Activated naive CD4-positive, alpha-beta T cell treated with anti-CD3 and anti-CD28 coated beads, Interleukin-2, amount 50 U/mL, for 16 hours (primary cell): ENCODE data around the gene DICER1.

Source experiments
- DNase-seq: peaks from one replicate; pipeline ENCODE4 v3.0.0-alpha.2; 2020

Gene DICER1

GRCh38 chr14:95072310-95072905, 84.9 kb downstream of the DICER1 start:
- no peak for DNase-seq

DNA sequence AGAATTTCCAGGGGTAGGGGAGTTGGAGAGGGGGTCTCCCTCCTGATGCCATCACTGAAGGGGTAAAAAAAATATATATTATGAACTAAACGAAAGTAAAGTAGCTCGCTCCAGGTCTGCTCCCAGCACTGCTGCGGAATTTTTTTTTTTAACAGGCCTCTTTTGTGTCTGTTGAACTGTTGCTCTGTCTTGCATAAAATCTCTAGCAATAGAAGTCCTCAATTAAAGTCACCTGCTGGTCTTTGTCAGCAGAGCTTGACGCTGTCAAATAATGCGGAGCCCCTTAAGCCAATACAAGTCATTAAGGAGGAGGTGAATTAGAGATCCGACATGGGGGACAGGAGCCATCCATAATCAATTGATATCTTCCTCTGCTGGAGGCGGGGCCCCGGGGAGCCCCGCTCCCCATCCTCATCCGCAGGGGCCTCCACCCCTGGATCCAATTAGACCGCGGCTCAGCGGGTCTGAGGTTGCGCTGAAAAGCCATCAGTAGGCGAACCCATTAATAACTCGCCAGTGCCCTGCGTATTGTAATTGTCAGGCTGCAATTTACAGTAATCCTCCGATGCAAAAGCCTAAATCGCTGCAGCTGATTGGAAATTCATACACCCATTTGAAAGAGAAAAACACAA, 85.6 kb downstream of the DICER1 start:
- no peak for DNase-seq

DNA sequence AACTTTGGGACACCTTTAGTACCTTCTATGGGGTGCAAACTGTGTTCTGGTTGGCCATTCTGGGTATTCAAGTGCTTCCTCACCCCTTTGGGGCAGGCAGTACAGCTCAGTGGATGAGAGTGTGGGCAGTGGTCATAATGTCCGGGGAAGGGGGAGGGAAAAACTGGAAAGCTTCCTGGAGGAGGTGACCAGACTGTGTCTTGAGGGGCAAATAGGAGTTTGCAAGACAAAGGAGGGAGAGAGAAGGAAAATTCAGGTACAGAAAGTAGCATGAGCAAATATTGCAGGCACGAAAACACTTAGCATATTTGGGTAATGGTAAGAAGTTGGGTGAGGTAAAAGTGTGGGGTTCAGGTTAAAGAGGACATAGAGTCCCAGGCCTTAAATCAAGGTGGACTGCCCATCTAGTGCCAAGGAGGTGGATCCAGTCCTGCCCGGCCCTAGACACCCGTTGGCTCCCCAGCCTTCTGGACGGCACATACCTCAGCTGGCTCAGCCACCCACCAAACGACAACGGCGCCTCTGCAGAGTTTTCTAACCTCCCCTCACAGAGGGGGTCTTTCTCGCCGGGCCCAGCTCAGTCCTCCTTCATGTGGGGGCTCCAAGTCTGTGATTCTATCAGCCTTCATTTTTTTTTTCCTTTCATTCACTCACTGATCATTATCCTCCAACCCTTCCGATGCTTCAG, 86.4 kb downstream of the DICER1 start:
- no peak for DNase-seq

GRCh38 chr14:95069547-95069946, 87.8 kb downstream of the DICER1 start:
- no peak for DNase-seq

- no peak for DNase-seq
Measured at GRCh38 chr14:95069018-95069417, 88.3 kb downstream of the DICER1 start.

- DNase-seq: no peak
Measured at GRCh38 chr14:95068521-95068920, 88.8 kb downstream of the DICER1 start.

DNA sequence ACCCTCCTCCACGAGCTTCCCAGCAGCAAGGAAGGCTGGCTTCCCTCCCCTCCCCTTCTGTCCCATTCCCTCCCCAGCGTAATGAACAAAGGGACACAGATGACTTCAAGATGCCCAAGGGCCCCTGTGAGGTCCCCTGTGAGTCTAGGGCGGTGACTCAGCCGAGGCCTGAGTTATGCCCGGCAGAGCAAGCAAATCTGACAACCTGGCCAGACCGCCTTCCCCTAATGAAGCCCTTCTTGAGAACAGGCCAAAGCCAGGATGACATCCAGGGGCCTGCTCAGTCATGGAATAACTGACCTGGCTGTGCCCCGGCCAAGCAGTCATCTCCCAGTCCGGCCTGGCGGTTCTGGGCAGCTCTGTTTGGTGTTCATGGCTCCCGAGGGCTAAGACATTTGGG, 89.2 kb downstream of the DICER1 start:
- no peak for DNase-seq

DNA sequence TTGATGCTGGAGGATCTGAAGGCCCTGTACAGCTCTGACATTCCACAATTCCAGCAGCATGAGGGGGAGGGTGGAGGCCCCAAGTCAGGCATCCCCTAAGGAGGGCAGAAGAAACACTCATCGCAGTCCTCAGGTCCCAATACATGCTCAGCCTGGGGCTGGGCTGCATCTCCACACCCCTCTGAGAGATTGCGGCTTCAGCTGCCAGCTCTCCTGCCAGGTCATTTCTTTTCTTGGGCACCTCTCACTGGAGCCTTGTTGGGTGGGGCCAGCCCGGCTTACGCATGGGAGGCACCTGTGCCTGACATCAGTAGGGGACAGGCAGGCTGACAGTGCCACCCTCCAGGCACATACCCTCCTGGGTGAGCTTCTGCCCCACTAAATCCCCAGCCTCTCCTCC, 89.8 kb downstream of the DICER1 start:
- no peak for DNase-seq

DNA sequence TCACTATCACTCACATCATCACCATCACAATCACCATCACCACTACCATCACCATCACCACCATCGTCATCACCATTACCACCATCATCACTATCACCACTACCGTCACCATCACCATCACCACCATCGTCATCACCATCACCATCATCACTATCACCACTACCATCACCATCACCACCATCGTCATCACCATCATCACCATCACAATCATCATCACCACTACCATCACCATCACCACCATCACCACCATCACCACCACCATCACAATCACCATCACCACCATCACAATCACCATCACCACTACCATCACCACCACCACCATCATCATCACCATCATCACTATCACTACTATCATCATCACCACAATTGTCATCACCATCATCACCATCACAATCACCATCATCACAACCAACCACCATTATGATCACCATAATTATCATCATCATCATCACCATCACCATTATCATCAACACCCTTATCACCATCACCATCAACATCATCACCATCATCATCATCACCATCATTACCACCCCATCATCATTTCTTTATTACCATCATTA, 90.8 kb downstream of the DICER1 start:
- DNase-seq: no peak

DNA sequence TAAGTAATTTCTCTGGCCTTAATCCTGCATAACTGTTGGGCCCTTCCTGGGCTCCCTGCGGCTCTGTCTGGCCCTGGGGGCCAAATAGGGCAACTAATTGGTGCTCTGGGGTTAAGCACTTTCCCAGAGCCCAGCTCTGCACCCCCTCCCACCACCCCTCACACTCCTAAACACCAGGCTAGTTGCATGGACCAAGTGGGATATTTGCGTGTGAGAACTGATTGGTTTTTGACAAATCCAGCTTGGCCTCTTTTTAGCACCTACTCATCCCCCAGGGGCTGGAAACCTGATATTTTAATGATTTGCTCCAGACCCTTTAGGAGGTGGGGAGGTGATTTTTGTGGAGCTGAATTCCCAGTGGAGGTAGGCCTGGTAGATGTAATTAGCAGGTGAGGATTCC, 91.9 kb downstream of the DICER1 start:
- DNase-seq: no peak

DNA sequence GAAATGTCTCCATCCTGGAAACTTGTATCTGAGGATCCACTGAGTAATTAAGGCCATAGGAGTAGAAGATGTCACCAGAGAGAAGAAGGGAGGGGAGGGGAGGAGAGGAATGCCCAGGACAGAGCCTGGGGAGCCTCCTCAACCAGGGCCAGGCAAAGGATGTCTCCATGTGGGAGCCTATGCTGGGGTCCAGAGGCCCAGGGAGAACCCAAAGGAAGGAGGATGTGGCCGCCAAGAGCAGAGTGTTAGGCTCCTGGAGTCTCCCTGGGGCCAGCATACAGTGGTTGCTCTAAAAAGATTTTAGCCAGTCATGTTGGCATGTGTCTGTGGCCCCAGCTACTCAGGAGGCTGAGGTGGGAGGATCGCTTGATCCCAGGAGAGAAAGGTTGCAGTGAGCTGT, 92.6 kb downstream of the DICER1 start:
- no peak for DNase-seq

DNA sequence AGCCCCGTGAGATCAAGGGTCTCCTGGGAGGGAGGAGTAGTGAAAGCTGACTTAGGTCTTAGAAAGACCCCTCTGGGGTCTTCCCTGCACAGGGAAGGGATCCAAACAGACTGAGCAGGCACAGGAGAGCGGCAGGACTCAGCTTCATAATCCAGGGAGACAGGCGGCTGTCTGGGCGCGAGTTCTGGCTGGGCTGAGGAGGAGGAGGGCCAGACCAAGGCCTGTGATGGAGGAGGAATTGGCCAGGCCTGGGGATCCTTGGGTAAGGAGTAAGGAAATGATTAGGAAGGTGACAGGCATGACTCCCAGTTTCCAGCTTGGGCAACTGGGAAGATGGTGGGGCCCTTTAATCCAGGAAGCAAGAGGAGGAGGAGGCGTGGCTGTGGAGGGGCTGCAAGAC, 93.1 kb downstream of the DICER1 start:
- DNase-seq: no peak

DNA sequence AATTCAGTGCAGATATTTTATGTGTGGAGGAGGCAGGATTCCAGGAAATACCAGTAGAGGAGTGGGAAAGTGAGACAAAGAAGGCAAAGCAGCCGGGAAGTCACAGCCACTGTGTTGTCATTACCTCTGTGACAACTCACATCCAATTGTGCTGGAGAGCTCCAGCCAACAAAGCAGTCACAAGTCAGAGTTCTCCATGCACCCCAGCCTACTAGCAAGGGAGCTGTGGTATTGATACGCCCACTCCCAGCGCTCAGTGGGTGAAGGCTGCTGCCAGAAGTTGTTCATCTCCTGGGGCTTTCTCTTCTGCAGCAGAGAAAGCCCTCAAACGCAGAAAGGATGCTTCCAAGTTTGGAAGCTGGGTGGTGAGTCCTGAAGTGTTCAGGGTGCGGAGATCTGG, 93.9 kb downstream of the DICER1 start:
- DNase-seq: no peak

GRCh38 chr14:95062946-95063345, 94.4 kb downstream of the DICER1 start:
- DNase-seq: no peak

DNA sequence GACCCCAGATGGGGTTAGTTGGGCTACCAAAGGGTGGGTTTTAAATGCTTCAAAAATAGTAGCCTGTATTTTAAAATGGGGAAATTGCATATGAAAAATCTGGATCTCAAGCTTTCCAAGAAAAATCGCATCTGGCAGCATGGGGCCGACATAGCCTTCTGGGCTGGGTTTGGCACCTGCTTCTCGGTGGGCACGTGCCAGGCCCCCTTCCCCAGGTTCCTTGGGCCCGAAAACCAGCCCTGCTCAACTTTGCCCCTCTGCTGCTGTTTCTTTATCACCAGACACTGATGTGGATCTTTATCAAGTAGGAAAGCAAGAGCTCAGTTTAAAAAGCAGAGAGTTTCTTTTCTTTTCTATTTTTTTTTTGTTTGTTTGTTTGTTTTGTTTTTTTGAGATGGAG, 95.1 kb downstream of the DICER1 start:
- no peak for DNase-seq

GRCh38 chr14:95061317-95062093, 95.8 kb downstream of the DICER1 start:
- DNase-seq: no peak

- DNase-seq: no peak
Measured at GRCh38 chr14:95059126-95059525, 98.2 kb downstream of the DICER1 start.

DNA sequence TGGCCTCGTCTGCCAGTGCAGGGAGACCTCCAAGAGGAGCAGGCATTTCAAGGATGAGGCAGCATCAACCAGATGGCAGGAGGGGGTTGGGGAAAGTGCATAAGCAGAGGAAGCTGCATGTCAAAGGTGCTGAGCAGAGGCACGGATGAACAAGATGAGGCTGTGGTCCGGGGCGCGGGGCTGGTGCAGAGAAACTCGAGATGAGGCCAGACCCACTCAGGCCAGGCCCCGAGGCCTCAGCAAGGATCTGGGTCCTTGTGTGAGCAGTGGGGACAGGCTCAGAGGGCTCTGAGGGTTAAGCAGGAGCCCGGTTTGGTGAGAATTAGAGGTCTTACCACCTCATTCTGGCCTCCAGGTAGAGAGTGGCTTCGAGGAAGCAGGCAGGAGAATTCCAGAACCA, 98.8 kb downstream of the DICER1 start:
- no peak for DNase-seq

DNA sequence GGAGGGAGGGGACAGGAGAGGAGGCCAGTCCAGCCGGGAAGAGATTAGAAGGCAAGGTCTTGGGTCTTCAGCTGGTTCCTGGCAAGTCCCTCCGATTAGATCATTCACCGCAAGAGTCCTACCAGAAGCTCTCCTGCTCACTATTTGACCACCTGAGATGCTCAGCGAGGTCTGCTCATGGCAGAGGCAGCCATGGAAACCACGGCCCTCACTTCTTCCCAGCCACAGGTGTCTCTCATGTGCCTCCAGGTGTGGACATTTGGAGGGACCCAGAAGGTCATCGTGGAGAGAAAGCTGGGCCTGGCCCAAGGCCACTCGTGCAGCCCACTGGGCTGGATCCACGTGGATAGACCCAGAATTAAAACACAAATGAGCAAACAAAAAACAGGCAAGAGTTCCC, 99.5 kb downstream of the DICER1 start:
- DNase-seq: no peak

DNA sequence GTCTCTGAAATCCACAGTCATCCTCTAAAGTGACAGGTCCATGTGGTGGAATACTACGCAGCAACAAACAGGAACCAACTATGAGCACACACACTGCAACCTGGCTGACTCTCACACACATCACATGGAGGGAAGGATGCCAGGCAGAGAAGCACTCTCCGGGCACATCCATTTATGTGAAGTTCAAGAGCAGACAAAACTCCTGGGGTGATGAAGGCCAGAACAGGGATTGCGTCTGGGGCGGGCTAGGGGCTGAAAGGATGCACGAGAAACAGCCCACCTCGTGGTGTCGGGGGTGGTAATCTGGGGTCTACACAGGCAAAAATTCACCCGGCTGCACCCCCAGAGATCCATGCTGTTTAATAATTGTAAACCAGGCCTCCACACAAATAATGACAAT, 100.2 kb downstream of the DICER1 start:
- DNase-seq: no peak

DNA sequence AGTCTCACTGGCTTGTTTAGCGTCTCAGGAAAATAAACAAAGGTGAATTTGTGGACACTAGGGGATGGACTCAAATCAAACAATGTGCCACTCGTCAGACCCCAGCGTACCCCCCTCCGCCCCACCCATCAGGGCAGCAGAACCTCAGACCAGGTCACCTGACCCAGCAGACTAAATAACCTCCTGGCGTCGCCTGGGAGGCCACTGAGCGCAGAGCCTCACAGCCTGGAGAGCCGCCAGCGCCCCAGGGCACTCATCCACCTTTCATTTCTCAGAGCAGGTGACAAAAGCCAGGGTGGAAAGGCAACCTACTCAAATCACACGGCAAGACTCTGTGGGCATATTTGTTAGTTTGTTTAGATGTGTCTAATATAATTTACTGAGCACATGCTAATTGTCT, 100.9 kb downstream of the DICER1 start:
- no peak for DNase-seq

GRCh38 chr14:95055318-95055717, 102.0 kb downstream of the DICER1 start:
- no peak for DNase-seq
